Kidney (tissue), 14 donors: Measurements from ENCODE around the gene NR5A1. TPM values are rescaled to one million over a fixed set of nuclear protein-coding genes. Genes with fewer than 3 reads are reported as not detected.

Experiments used
- DNase-seq, 5 donors: peaks; one replicate each; pipeline ENCODE4 v3.0.0-alpha.2; 2013 to 2020
- FAIRE-seq: peaks from 2 replicates; lab custom pipeline; 2012; peaks lifted over from hg19 to GRCh38; lab: Jason Lieb, UNC
- H3K27ac ChIP-seq, 2 donors: one replicate each; pipeline ENCODE4 v1.7.0; 2013; ENCODE audit warnings: low read depth in 2 of 2, low read length in 2 of 2, inconsistent platforms in 1 of 2
- H3K27me3 ChIP-seq: one replicate; pipeline ENCODE4 v1.7.1; 2013; ENCODE audit warnings: low read length, inconsistent platforms; ENCODE audit not compliant: control insufficient read depth, insufficient read depth
- H3K36me3 ChIP-seq, 3 donors: one replicate each; pipeline versions ENCODE4 v1.7.0 to v1.7.1; 2013; ENCODE audit warnings: low read length in 3 of 3, control low read depth in 1 of 3, inconsistent platforms in 1 of 3; ENCODE audit not compliant: insufficient read depth in 3 of 3, control insufficient read depth in 2 of 3
- H3K4me1 ChIP-seq, 3 donors: one replicate each; pipeline versions ENCODE4 v1.7.0 to v1.7.1; 2013; ENCODE audit warnings: low read length in 3 of 3, inconsistent platforms in 1 of 3, low read depth in 1 of 3; ENCODE audit not compliant: control insufficient read depth in 2 of 3, insufficient read depth in 2 of 3
- H3K4me3 ChIP-seq, 3 donors: one replicate each; pipeline versions ENCODE4 v1.7.0 to v1.8.1; 2013; ENCODE audit warnings: low read length in 3 of 3, control low read depth in 1 of 3, inconsistent platforms in 1 of 3
- H3K9ac ChIP-seq, 3 donors: one replicate each; pipeline versions ENCODE4 v1.7.0 to v1.7.1; 2013; ENCODE audit warnings: low read length in 3 of 3, control low read depth in 1 of 3, inconsistent platforms in 1 of 3
- H3K9me3 ChIP-seq, 3 donors: one replicate each; pipeline versions ENCODE4 v1.7.0 to v1.7.1; 2013; ENCODE audit warnings: low read length in 3 of 3, control low read depth in 1 of 3, inconsistent platforms in 1 of 3; ENCODE audit not compliant: control insufficient read depth in 2 of 3, insufficient read depth in 1 of 3
- intact Hi-C: fragments of 100-400 bp; cut with DNase I; formaldehyde crosslinking; loops from one replicate; pipeline ENCODE4 v1.11.1; 2022
- polyA plus RNA-seq: library from polyadenylated mRNA; stranded (reverse); fragments of 350-450 nt; fragmentation: Illumina TruSeq; extraction: RNeasy Lipid Tissue Mini Kit (QIAGEN cat#74804); gene quantifications from one replicate; pipeline ENCODE4 v1.2.3, GENCODE V29; 2014; ENCODE audit warnings: low read depth, low replicate concordance; ENCODE audit not compliant: insufficient read depth
- total RNA-seq: library from RNA; stranded (reverse); fragmentation: NEBNext Ultra II Directional; extraction: Animal tissue kit (Norgen Biotek cat#: 25700); gene quantifications from one replicate; pipeline ENCODE4 v1.2.1, GENCODE V29; 2021
- TF ChIP-seq, protein P1 (sequence below): IDR thresholded peaks from 3 replicates; pipeline ENCODE4 v1.5.1; 2012; ENCODE audit warnings: mild to moderate bottlenecking, moderate library complexity, borderline replicate concordance; ENCODE audit not compliant: insufficient read depth; ENCODE audit errors: extremely low read depth
- donor health status: control.
- donor health status: control.
- donor health status: control.
- donor health status: control.
- donor health status: control.
- donor health status: DM: yes; HTN: yes; CAD: no.
- donor health status: Normal renal cell carcinoma (clear cell type).

Gene NR5A1
- total and polyA plus RNA-seq, 2 donors from 2014 or later: not detected

GRCh38 chr9:124442826-124443225 lies 64.4 kb downstream of the NR5A1 start:
- Histone ChIP-seq H3K9ac (no peak overlapping the region), H3K4me3 (no peak overlapping the region), H3K36me3 (no peaks in the 10 kb centered on the region), H3K27ac (no peak overlapping the region), H3K4me1 (no peaks in the 10 kb centered on the region), H3K27me3 (no peaks in the 10 kb centered on the region), H3K9me3 (peaks cover 0 to 3% (median 2%) of the 10 kb centered on the region in 3 donors)
- DNase-seq (no peak), FAIRE-seq (no peak)
- TF ChIP-seq, protein P1, sequence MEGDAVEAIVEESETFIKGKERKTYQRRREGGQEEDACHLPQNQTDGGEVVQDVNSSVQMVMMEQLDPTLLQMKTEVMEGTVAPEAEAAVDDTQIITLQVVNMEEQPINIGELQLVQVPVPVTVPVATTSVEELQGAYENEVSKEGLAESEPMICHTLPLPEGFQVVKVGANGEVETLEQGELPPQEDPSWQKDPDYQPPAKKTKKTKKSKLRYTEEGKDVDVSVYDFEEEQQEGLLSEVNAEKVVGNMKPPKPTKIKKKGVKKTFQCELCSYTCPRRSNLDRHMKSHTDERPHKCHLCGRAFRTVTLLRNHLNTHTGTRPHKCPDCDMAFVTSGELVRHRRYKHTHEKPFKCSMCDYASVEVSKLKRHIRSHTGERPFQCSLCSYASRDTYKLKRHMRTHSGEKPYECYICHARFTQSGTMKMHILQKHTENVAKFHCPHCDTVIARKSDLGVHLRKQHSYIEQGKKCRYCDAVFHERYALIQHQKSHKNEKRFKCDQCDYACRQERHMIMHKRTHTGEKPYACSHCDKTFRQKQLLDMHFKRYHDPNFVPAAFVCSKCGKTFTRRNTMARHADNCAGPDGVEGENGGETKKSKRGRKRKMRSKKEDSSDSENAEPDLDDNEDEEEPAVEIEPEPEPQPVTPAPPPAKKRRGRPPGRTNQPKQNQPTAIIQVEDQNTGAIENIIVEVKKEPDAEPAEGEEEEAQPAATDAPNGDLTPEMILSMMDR: no peak
- intact Hi-C loops: no loop called here

DNA sequence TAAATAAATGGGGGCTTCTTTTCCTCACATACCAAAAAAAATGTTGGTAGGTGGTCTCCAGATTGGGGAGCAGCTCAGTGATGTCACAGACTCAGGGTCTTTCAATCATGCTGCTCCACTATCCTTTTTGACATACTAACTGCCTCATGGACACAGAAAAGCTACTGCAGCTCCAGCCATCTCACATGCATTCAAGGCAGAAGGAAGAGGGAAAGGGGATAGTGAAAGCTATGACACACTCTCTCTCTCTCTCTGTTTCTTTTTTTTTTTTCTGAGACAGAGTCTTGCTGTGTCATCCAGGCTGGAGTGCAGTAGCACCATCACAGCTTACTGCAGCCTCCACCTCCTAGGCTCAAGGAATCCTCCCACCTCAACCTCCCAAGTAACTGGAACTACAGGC lies 64.8 kb downstream of the NR5A1 start:
- no peak overlapping the region for H3K27ac ChIP-seq
- DNase-seq (no peak), FAIRE-seq (no peak)
- no peak overlapping the region for H3K9ac ChIP-seq
- H3K36me3 ChIP-seq: no peaks in the 10 kb centered on the region
- H3K4me1 ChIP-seq: no peaks in the 10 kb centered on the region
- intact Hi-C loops: no loop called here
- no peaks in the 10 kb centered on the region for H3K27me3 ChIP-seq
- no peak overlapping the region for H3K4me3 ChIP-seq
- peaks cover 0 to 3% (median 2%) of the 10 kb centered on the region in 3 donors for H3K9me3 ChIP-seq
- TF ChIP-seq, protein P1: no peak

DNA sequence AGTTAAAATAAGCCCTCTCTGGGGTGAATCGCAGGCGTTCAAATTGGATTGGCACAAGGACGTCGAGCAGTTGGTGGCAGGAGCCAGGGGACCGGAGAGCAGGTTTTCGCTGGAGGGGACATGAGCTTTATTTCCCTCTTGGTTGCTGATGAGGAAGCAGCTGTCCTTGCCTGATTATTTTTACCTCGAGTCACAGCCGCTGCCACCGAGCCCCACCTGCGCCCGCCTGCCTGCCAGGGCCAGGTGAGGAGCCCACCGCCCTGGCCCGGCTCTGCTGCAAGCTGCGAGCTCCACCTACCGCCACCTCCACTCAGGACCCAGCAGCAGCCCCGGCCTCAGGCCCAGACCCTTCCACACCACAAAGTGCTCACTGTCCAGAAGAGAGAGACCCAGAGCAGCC lies 65.9 kb downstream of the NR5A1 start:
- intact Hi-C loops: no loop called here
- FAIRE-seq (no peak), DNase-seq (no peak)

More for the DNA sequence above, 65.9 kb downstream of the NR5A1 start:
- Histone ChIP-seq H3K27ac (no peak overlapping the region), H3K36me3 (no peaks in the 10 kb centered on the region), H3K9ac (no peak overlapping the region), H3K4me1 (no peaks in the 10 kb centered on the region), H3K4me3 (no peak overlapping the region), H3K9me3 (peaks cover 0 to 3% (median 2%) of the 10 kb centered on the region in 3 donors), H3K27me3 (no peaks in the 10 kb centered on the region)
- TF ChIP-seq, protein P1: no peak
